HG03045 (cell line): ENCODE data around the gene RPUSD3.

Experiments used
- ATAC-seq: cut with Tn5 transposase; IDR thresholded peaks from one replicate; pipeline ENCODE4 v1.9.1; 2021; ENCODE audit warnings: mild to moderate bottlenecking, moderate library complexity; ENCODE audit not compliant: unreplicated experiment

RPUSD3 gene

GRCh38 chr3:9806688-9807589 lies 36.9 kb downstream of the RPUSD3 start:
- no peak for ATAC-seq

DNA sequence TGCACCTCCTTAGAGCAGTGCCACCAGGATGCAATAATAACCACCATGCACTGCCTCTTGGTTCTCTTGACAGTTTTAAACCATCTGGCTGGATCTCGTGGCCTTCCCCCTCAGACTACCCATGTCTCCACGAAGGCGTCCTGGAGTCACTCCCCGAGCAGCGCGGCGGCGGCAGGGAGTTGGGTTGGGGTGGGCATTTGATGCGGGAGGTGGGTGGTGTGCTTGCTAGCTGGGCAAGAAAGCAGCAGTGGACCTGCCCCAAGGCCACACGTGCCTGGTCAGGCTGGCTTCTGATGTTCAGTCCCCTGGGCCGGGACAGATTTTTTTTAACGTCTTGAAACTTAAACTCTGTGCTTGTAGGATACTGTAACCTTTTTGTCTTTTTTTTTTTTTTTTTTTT lies 37.7 kb downstream of the RPUSD3 start:
- ATAC-seq = no peak

DNA sequence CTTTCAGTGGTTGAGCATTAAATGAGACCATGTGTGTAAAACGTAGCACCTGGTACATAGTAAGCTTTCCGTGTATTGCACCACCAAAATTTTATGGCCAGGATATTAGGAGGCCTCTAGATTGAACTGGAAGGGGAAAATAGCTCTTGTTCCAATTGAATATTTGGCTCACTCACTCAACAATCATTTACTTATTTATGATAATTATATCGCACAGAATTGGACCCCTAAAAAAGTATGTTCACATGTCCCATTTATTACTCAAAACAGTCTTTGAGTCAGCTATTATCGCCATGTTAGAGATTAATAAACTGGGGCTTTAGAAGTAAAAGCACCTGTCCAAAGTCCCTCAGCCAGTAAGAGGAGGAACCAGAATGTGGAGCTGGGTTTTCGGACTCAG lies 38.8 kb downstream of the RPUSD3 start:
- ATAC-seq = no peak

- no peak for ATAC-seq
Observed at GRCh38 chr3:9803494-9803893, 40.3 kb downstream of the RPUSD3 start.

DNA sequence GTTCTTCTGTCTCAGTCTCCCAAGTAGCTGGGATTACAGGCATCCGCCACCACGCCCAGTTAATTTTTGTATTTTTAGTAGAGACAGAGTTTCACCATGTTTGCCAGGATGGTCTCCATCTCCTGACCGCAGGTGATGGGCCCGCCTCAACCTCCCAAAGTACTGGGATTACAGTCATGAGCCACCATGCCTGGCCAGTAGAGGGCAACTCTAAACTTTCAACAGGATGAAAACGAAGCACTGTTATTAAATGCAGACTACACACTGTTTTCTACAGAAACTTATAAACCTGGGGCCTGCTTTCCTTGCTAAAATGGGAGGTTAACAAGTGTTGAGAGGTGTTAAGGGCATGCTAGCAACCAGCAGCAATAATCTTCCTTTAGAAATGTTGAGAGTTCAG lies 43.3 kb downstream of the RPUSD3 start:
- ATAC-seq = no peak

GRCh38 chr3:9797196-9797945 lies 46.4 kb downstream of the RPUSD3 start:
- ATAC-seq = no peak

GRCh38 chr3:9795207-9795606 lies 48.6 kb downstream of the RPUSD3 start:
- no peak for ATAC-seq

DNA sequence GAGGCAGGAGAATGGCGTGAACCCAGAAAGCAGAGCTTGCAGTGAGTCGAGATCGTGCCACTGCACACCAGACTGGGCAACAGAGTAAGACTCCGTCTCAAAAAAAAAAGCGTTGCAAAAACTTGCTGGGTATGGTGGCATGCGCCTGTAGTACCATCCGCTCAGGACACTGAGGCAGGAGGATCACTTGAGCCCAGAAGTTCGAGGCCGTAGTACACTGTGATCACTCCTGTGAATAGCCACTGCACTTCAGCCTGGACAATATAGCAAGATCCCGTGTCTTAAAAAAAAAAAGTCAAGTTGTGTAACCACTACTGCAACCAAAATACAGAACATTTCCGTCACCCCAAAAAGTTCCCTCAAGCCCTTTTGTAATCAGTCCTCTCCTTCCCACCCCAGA lies 49.4 kb downstream of the RPUSD3 start:
- ATAC-seq = no peak

DNA sequence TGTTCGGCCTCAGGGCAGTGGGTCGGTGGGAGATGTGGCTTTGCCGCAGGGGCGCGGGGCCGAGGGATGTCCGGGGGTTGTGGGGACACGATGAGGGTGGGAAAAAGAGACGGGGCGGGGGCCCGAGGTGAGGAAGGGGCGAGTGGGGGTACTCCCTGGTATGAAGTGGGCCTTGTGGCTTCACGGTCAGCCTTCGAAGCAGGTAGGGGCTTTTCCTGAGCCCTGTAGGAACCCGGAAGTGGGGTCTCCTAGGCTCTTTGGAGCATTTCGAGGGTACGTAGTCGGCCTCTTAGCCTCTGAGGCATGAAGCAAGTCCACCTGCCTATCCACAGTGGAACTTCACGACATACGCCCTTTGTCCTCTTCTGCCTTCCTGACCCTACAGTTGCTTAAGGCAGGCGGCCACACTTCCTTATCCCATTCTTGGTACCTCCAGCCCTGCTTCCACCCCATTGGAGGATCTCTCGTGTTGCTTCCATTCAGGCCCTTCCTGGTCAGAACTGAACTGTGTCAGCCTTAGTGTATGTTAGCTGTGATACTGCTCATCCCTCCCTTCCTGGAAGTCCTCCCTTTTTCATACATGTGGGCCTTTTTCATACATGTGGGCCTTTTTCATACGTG lies 50.5 kb downstream of the RPUSD3 start:
- peak; percentile 4 for ATAC-seq

DNA sequence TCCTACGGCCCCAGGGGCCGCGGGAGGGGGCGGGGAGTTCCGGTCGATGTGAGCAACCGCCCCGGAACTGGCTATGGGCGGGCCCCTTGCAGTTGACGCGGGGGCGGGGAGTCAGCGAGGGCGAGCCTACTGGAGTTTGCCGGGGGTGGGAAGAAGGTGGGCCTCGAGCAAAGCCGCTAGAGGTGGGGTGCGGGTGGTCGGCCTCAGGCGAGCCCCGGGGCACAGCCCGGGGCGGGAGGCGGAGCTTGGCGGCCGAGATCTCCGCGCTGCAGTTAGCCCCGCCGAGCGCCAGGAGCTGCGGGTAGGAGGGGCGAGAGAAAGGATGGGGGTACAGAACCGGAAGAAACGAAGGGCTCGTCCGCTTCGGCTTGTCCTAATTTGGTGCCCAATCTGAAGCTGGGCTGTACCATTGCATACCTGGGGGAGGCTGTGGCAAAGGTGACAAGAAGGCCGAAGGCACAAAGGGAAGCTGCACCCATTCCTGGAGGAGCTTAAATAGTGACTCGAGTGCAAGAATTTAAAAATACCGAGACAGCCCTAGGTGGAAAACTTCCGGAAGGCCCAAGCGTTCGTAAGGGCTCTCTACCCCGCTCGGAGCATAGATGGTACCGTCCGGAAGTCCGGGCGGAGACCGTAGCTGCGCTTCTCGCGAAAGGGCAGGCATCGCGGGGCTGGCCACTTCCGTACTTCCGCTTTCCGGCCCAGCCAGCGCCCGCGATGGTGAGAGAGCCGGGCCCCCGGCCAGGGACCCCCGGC lies 51.2 kb downstream of the RPUSD3 start, which contains the start of the genes ARPC4 and TADA3:
ARPC4 (plus strand) TSS at position 678 of the 756 bp plus-strand sequence; CDS start at position 718, 40 bp downstream.
TADA3 (minus strand) TSS at position 69 of the 756 bp plus-strand sequence. CDS start 1,007 bp downstream, outside the sequence.
- ATAC-seq = peak; percentile 83

- no peak for ATAC-seq
Observed at GRCh38 chr3:9791790-9792404, 51.9 kb downstream of the RPUSD3 start.

GRCh38 chr3:9791127-9791526 lies 52.7 kb downstream of the RPUSD3 start:
- ATAC-seq = no peak
